Sigmoid colon (tissue), 7 donors: ENCODE data around the gene TSC2. TPM values are rescaled to one million over a fixed set of nuclear protein-coding genes. Genes with fewer than 3 reads are reported as not detected.

Experiments
- DNase-seq: peaks from one replicate; pipeline ENCODE4 v3.0.0-alpha.2; 2019
- H3K27ac ChIP-seq, 4 donors: fragments of 200-600 bp; sonication (generic); one replicate each; pipeline ENCODE4 v1.5.1; 2016 to 2019; ENCODE audit warnings: mild to moderate bottlenecking in 1 of 4
- H3K27me3 ChIP-seq, 3 donors: fragments of 200-600 bp; sonication (generic); one replicate each; pipeline ENCODE4 v1.5.1; 2019; ENCODE audit warnings: mild to moderate bottlenecking in 1 of 3
- H3K36me3 ChIP-seq, 4 donors: fragments of 200-600 bp; sonication (generic); one replicate each; pipeline ENCODE4 v1.5.1; 2016 to 2019
- H3K4me1 ChIP-seq, 4 donors: fragments of 200-600 bp; sonication (generic); one replicate each; pipeline ENCODE4 v1.5.1; 2017 to 2019
- H3K4me3 ChIP-seq, 4 donors: fragments of 200-600 bp; sonication (generic); one replicate each; pipeline ENCODE4 v1.5.1; 2017 to 2019; ENCODE audit warnings: mild to moderate bottlenecking in 2 of 4, moderate library complexity in 1 of 4
- H3K9me3 ChIP-seq, 4 donors: fragments of 200-600 bp in 3 of 4; sonication (generic) in 3 of 4; one replicate each; pipeline versions ENCODE4 v1.5.1 to v1.6.1; 2013 to 2019
- CTCF ChIP-seq, 4 experiments: fragments of 450-650 bp in 3 of 4; fragments of 200-600 bp in 1 of 4; IDR thresholded peaks; one replicate each; pipeline ENCODE4 v1.5.1; 2016 to 2019; ENCODE audit warnings: antibody characterized with exemption in 4 of 4, mild to moderate bottlenecking in 3 of 4, moderate library complexity in 2 of 4
- EP300 ChIP-seq, 4 donors: sonication (generic); formaldehyde crosslinking; IDR thresholded peaks; one replicate each; pipeline ENCODE4 v1.6.1; 2017; ENCODE audit warnings: antibody characterized with exemption in 4 of 4
- POLR2A ChIP-seq, 2 donors: fragments of 450-650 bp; IDR thresholded peaks; one replicate each; pipeline ENCODE4 v1.6.1; 2016; ENCODE audit warnings: antibody characterized with exemption in 2 of 2, mild to moderate bottlenecking in 2 of 2, moderate library complexity in 2 of 2
- POLR2AphosphoS5 ChIP-seq, 4 donors: sonication (generic); formaldehyde crosslinking; IDR thresholded peaks; one replicate each; pipeline ENCODE4 v1.6.1; 2017; ENCODE audit warnings: antibody characterized with exemption in 4 of 4
- WGBS, 2 donors: extraction: QIAGEN DNeasy Blood & Tissue Kit; methylation state at CpG; one replicate each; pipeline ENCODE4 v1.1.7; 2013; 5-methylcytosine and 5-hydroxymethylcytosine counted together
- intact Hi-C: fragments of 100-400 bp; cut with DNase I; formaldehyde crosslinking; loops from one replicate; pipeline ENCODE4 v1.15.1; 2023
- polyA plus RNA-seq, 3 donors: library from polyadenylated mRNA; stranded (reverse); fragments of 200-250 nt; gene quantifications; one replicate each; pipeline ENCODE4 v1.2.3, GENCODE V29; 2013
- total RNA-seq, 4 donors: library from RNA; depleted of rRNA; stranded (reverse); fragments of >200 nt; gene quantifications; one replicate each; pipeline ENCODE4 v1.1.0, GENCODE V29; 2016
- donor health status: healthy with polysubstance abuse.
- donor health status: Bipolar disorder and iron deficiency.
- donor health status: healthy.

The TSC2 gene
- total and polyA plus RNA-seq, 7 donors: 16.9 to 80.9 (median 34.6) TPM

- H3K27me3 ChIP-seq: no peaks in the 10 kb centered on the region
- H3K4me3 ChIP-seq: no peak overlapping the region
- H3K36me3 ChIP-seq: peaks cover 37 to 94% (median 45%) of the 10 kb centered on the region in 4 donors
- no peak for DNase-seq
- no peak for TF ChIP-seq POLR2A (IDR thresholded peaks at IDR 0.05)
- TF ChIP-seq POLR2AphosphoS5 (IDR thresholded peaks at IDR 0.05): no peak
- TF ChIP-seq CTCF (IDR thresholded peaks at IDR 0.05): no peak
- TF ChIP-seq EP300 (IDR thresholded peaks at IDR 0.05): no peak
- H3K9me3 ChIP-seq: no peaks in the 10 kb centered on the region
- intact Hi-C loops: no loop called here
- no peak overlapping the region for H3K27ac ChIP-seq
- H3K4me1 ChIP-seq: peaks cover 0 to 4% (median 0%) of the 10 kb centered on the region in 4 donors
- 95 to 96% methylated on average over 29 of the region's 29 CpGs for WGBS, 2 donors
These were observed 23.0 kb downstream of the TSC2 start for GRCh38 chr16:2070576-2071453.

GRCh38 chr16:2071454-2072202 lies 23.8 kb downstream of the TSC2 start:
- DNase-seq: no peak
- Histone ChIP-seq H3K4me3 (no peak overlapping the region), H3K4me1 (peaks cover 0 to 4% (median 0%) of the 10 kb centered on the region in 4 donors), H3K27ac (peak overlapping the region in 1 of 4 donors; percentile 52), H3K27me3 (no peaks in the 10 kb centered on the region), H3K9me3 (no peaks in the 10 kb centered on the region), H3K36me3 (peaks cover 39 to 94% (median 46%) of the 10 kb centered on the region in 4 donors)
- intact Hi-C loops: no loop called here
- 90 to 92% methylated on average over 34 of the region's 34 CpGs for WGBS, 2 donors
- TF ChIP-seq EP300 (IDR thresholded peaks at IDR 0.05): no peak
- no peak for TF ChIP-seq CTCF (IDR thresholded peaks at IDR 0.05)
- no peak for TF ChIP-seq POLR2AphosphoS5 (IDR thresholded peaks at IDR 0.05)

GRCh38 chr16:2072926-2073325 lies 25.1 kb downstream of the TSC2 start:
- Histone ChIP-seq H3K9me3 (no peaks in the 10 kb centered on the region), H3K4me1 (peaks cover 0 to 4% (median 0%) of the 10 kb centered on the region in 4 donors), H3K4me3 (no peak overlapping the region), H3K36me3 (peaks cover 39 to 94% (median 50%) of the 10 kb centered on the region in 4 donors), H3K27me3 (no peaks in the 10 kb centered on the region), H3K27ac (peak overlapping the region in 2 of 4 donors; percentile 39 to 52)
- TF ChIP-seq EP300 (IDR thresholded peaks at IDR 0.05): no peak
- no peak for TF ChIP-seq POLR2A (IDR thresholded peaks at IDR 0.05)
- no peak for TF ChIP-seq POLR2AphosphoS5 (IDR thresholded peaks at IDR 0.05)
- TF ChIP-seq CTCF (IDR thresholded peaks at IDR 0.05): no peak
- intact Hi-C loops: no loop called here
- no peak for DNase-seq
- 88 to 89% methylated on average over 8 of the region's 8 CpGs for WGBS, 2 donors

GRCh38 chr16:2074071-2074470 lies 26.3 kb downstream of the TSC2 start:
- intact Hi-C loops: no loop called here
- no peak for DNase-seq
- no peak overlapping the region for H3K4me3 ChIP-seq
- H3K27ac ChIP-seq: no peak overlapping the region
- H3K4me1 ChIP-seq: peaks cover 0 to 4% (median 0%) of the 10 kb centered on the region in 4 donors
- WGBS, 2 donors: 93 to 96% methylated on average over 20 of the region's 20 CpGs
- no peak for TF ChIP-seq EP300 (IDR thresholded peaks at IDR 0.05)
- no peak for TF ChIP-seq POLR2AphosphoS5 (IDR thresholded peaks at IDR 0.05)
- no peak for TF ChIP-seq CTCF (IDR thresholded peaks at IDR 0.05)
- TF ChIP-seq POLR2A (IDR thresholded peaks at IDR 0.05): no peak
- peaks cover 41 to 94% (median 55%) of the 10 kb centered on the region in 4 donors for H3K36me3 ChIP-seq
- no peaks in the 10 kb centered on the region for H3K27me3 ChIP-seq
- no peaks in the 10 kb centered on the region for H3K9me3 ChIP-seq
